ENCODE results near the gene PLEKHM1. TPM values are rescaled to one million over a fixed set of nuclear protein-coding genes. Genes with fewer than 3 reads are reported as not detected.
A peak's percentile ranks its signal among the peaks of the same experiment; 100 is the strongest.

The PLEKHM1 gene
- polyA plus RNA-seq, 4 donors: 11.3 to 16.8 (median 14.7) TPM

DNA sequence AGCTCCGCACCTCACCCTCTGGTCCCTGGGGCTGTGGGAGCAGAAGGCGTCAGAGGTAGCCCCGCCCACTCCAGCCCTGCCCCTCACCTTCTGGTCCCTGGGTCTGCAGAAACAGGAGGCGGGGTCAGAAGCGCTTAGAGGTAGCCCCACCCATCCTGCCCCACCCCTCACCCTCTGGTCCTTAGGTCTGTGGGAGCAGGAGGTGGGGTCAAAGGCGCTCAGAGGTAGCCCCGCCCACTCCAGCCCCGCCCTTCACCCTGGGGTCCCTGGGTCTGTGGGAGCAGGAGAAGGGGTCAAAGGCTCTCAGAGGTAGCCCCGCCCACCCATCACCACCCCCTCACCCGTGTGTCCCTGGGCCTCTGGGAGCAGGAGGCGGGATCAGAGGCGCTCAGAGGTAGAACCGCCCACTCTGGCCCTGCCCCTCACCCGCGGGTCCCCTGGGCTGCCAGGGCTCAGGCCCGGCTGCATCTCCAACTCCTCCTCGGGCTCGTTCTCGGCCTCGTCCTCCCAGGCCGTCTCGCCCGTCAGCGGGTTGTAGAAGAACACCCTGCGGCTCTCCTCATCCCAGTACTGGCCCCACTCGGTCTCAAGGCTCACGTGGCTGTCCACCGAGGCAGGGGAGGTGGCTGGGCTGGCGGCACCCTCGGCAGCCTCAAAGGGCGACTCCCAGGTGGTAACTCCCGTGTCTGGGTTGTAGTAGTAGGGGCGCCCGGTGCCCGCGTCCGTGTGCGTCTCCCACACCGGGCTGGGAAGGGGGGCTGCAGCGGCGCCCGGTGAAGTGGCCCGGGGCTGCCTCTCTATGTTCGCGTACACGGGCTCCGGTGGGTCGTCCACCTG lies 85.1 kb downstream of the PLEKHM1 start:
- DNase-seq (ENCODE audit: low read depth in 4 of 4, low spot score in 3 of 4): no peak

DNA sequence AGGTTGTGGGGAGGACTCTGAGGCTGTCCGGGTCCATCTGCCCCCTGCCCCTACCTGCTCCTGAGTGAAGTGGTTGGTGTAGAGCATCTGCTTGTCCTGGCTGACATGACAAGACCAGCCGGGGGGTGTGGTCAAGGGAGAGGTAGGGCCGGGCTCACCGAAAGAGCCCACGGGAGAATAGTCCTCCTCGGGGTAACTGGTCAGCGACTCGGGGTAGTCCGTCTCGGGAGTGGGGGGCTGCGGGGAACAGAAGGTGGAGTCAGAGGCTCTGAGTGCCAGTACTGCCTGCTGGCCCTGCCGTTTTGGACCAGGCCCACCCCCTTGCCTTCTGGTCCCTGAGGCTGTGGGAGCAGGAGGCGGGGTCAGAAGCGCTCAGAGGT lies 85.7 kb downstream of the PLEKHM1 start:
- no peak for DNase-seq (ENCODE audit: low read depth in 4 of 4, low spot score in 3 of 4)

DNA sequence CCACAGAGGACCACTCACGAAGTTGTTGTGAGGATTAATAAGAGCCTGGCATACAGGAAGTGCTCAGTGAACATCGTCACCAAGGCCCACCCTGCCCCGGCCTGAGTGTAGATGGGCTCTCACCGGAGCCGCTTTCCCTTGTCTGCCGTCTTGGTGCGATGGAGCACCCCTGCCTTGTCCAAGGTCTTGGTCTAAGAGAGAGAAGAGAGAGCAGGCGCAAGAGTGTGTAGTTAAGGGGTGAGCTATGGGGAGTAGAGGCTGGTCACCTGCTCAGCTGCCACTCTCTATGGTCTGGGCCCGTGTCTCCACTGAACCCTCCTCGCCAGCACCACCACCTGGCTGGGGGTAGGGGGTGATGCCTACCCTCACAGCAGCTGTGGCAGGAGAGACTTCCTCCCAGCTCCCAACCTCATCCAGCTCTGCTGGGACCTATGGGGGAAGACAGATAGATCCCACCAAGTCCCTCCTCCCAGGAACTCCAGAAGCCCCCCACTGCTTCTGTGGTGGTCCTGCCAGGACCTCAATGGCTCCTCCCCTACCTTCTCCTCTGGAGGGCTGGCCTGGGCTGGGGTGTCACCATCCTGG lies 86.5 kb downstream of the PLEKHM1 start:
- no peak for DNase-seq (ENCODE audit: low read depth in 4 of 4, low spot score in 3 of 4)

DNA sequence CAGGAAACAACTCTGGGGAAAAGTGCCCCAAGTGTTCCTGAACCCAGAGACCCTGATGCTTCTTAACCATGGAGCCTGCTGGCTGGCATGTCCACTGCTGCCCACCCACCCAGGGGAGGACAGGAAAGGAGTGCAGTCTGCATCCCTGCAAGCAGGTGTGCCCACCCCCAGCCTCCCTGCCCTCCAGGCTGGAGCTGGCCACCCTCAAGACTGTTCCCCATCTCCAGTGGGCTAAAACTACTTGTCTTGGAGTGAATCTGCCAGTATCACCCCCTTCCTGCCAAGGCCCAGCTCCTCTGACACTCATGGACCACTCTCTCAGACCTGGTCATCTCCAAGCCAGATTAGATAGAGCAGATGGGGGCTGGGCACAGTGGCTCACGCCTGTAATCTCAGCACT lies 87.6 kb downstream of the PLEKHM1 start:
- DNase-seq (ENCODE audit: low read depth in 4 of 4, low spot score in 3 of 4): no peak

DNA sequence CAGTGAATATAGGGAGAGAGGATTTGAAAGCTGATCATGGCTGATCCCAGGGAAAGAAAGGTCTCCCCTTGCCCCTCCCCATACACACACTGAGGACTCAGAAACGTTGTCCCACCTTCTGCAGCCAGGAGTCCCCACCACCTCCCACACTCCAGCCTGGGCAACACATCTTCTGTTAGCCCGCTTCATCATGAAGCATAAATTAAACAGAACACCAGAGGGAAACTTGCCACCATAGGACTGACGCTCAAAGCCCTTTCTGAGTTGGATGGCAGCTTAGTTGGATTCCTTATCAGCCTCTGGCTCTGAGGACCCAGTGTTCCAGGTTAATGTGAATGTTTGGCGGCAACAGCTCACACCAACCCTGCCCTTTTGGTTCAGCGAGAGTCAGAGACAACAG lies 91.7 kb downstream of the PLEKHM1 start:
- DNase-seq (ENCODE audit: low read depth in 4 of 4, low spot score in 3 of 4): no peak

DNA sequence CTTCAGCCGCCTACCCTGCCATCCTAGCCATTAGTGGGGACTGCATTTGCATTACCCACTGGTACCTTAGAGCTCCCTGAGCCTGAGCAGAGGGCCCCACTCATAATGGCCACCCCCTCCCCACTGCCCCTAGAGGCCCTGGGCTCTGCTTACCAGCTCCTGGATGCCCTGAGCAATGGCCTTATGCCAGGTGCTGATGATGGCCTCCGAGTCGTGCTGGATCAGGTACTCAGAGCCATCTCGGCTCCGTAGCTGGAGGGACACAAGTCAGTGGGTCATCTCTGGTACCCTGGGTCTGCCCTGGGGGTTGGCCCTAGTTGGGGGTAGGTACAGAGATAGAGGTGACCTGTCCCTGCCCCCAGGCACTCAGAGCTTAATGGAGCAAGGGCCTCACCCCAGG lies 92.7 kb downstream of the PLEKHM1 start:
- DNase-seq (ENCODE audit: low read depth in 4 of 4, low spot score in 3 of 4): no peak

DNA sequence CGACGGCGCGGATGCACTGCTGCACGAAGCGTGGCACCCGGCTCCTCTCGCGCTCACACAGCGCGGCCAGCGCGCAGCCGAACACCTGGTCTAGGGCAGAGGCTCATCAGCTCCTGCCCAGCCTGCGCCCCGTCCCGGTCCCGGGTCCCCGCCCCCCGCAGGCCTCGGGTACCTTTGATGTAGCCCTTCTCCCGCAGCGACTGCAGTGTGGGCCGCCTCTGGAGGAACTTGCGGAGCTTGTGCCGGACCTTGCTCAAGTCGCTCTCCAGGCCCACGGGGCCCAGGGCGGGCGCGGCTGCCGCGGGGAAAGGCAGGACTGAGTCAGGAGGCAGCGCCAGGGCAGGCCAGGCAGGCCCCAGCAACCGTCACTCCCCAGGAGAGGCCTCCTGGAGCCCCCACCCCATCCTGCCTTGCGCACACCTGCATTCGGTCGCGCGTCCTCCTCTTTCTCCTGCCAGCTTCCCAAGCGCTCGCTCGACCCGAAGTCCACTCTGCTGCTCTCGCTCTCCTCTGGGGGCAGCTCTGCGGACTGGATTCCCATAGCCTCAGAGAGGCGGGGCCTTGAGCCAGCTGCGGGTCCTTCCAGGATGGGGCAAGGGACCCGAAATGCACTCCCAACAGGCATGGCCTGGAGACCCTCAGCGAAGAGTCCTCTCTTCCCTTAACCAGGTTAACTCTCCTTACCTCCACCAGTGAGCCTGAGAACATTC lies 93.9 kb downstream of the PLEKHM1 start:
- no peak for DNase-seq (ENCODE audit: low read depth in 4 of 4, low spot score in 3 of 4)

DNA sequence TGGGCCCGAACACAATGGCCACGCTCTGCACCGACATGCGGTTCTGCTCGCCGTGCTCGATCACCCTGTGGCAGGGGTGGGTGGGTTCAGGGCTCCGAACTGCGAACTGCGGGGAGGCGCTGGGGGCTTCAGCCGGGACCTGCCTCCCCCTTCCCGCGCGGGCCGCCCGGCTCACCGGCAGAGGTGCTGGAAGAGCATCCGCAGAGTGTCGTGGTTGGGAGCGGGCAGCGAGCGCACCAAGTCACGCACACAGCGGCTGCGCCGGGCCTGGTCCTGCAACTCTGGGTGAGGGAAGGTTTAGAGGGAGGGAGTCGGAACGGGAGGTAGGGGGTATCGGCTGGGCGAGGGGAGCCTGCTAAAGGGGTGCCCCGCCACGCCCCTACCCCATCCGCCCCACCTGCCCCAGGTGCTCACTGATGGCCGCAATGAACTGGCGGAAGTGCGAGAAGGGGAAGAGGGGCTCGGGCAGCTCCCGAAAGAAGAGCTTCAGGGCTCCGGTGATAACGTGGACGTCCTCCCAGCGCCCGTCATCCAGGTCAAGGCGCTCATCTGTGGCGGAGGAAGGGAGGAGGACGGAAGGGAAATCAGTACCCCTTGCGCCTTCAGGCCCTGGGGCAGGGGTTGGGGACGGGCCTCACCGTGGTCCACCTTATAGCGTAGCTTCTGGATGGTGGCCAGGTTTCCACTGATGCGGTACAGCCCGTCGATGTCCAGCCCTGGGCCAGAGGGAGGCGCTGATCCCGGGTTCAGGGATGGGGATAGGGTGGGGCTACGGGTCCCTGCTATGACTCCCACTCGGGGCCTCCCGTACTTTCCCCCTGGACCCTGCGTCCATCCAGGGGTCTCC lies 94.7 kb downstream of the PLEKHM1 start:
- no peak for DNase-seq (ENCODE audit: low read depth in 4 of 4, low spot score in 3 of 4)

DNA sequence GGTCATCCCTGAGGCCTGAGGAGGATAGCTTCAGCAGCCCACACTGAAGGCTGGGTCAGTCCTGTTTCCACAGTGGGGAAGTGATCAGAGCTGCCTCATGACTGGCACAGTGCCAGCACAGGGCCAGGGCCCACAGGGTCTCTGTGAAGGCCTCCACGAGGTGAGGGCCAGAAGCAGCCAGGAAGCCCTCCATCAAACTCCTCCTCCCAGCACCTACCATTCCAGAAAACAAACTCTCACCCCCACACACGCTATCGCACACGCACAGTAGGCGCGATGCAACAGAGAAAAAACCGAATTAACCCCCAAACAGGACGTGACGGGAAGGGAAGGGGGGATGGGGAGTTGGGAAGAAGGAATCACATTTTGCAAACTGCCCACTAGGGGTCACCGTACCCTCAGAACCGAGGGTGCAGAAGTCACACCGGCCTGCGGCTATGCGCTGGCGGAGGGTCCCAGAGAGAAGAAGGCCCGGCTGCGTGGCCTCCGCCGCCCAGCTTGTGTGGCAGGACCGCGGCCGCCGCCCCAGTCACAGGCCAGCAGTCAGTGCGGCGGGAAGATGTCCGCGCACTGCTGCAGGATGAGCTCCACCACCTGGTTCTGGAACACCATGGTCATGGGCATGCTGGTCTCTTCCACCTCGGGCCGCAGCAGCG lies 95.5 kb downstream of the PLEKHM1 start:
- DNase-seq (ENCODE audit: low read depth in 4 of 4, low spot score in 3 of 4): peak; percentile 80 to 87 (median 82)

DNA sequence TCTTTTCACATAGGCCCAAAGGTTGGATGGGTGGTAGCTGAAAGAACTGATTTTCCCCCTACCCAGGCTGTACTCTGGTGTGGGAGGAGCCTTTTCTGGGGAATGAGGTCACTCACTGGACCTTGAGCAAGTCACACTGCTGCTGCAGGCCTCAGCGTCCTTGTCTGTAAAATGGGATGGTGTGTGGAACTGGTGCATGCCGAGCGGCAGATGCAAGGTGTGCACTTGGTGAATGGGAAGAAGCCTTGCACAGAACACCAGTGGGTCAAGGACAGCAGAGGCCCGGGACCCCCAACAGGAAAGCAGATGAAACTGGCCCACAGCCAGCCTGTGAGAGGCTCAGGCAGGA lies 96.0 kb downstream of the PLEKHM1 start:
- no peak for DNase-seq (ENCODE audit: low read depth in 4 of 4, low spot score in 3 of 4)

DNA sequence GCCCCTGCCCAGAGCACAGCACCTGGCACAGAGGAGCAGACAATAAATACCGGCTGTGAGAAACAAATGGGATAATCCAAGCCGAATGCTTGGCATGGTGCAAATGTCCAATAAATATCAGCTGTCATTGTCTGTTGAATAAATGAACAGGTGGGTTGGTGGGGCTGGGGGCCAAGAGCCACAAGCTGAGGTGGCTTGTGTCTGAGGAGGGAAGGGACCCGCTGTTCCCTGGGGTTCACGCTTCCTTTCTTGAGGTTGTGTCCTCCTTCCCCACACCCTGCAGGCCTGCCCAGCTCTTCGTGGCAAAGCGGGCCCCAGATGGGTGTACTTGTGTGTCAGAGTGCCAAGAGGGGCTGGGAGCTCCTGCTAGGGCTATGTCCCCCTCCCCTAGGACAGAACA lies 96.4 kb downstream of the PLEKHM1 start:
- DNase-seq (ENCODE audit: low read depth in 4 of 4, low spot score in 3 of 4): no peak

DNA sequence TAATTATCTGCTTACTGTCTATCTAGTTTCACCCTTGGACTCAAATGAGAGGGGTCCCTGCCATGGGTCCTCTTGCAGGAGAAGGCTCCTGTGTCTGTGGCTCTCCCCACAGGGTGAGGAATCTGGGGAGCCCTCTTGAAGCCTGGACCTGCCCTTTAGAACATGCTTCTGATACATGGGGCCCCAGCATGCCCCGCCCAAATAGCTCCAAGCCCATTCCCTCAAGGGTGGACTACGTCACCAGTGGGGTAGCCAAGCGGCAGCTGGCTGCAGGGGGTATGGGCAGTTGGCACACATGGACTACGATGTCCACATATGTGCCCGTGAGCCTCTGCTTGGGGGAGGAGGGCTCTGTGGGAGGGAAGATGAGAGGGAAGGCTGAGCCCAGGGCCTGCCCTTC lies 97.1 kb downstream of the PLEKHM1 start:
- DNase-seq (ENCODE audit: low read depth in 4 of 4, low spot score in 3 of 4): no peak

DNA sequence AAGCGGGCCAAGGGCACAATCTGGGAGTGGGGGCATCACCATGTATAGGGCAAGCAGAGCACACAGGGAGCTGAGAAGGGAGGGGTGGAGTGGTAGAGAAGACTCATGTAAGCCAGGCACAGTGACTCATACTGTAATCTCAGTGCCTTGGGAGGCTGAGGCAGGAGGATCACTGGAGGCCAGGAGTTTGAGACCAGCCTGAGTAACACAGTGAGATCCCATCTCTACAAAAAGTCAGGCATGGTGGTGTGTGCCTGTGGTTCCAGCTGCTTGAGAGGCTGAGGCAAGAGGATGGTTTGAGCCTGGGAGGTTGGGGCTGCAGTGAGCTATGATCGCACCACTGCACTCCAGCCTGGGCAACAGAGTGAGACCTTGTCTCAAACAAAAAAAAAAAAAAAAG lies 98.6 kb downstream of the PLEKHM1 start:
- no peak for DNase-seq (ENCODE audit: low read depth in 4 of 4, low spot score in 3 of 4)

DNA sequence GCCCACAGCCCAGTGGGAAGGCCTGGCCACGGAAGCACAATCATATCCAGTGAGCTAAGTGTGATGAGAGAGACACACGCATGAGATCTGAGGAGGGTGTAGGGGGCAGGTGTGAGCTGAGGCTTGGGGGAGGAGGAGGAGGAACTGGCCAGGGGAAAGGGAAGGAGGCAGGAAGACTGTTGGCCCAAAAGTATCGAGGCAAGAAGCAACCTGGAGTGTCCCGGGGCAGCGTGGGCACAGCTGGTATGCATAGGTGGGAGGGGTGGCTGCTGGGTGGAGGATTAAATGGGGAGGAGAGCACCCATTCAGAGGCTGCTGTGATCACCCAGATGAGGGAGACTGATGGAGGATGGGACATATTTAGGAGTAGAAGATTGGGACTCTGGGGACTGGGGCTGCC lies 99.2 kb downstream of the PLEKHM1 start:
- DNase-seq (ENCODE audit: low read depth in 4 of 4, low spot score in 3 of 4): no peak

DNA sequence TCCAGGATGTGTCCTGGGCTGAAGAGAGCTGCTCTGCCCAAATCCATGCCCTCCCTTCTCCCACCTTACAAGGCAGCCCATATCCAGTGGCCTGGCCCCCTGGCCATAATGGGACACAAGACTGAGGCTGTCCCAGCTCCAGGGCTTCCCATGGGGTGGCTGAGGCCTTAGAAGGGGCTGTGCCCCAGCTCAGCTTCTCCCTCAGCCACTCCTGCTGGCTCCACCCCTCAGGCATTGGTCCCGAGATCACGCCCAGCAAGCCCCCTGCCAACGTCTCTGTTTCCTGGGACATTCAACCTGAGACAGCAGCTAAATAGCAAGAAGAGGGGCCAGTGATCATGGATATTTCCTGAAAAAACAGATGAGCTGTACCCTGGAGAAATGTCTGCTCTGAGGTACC lies 101.2 kb downstream of the PLEKHM1 start:
- no peak for DNase-seq (ENCODE audit: low read depth in 4 of 4, low spot score in 3 of 4)

DNA sequence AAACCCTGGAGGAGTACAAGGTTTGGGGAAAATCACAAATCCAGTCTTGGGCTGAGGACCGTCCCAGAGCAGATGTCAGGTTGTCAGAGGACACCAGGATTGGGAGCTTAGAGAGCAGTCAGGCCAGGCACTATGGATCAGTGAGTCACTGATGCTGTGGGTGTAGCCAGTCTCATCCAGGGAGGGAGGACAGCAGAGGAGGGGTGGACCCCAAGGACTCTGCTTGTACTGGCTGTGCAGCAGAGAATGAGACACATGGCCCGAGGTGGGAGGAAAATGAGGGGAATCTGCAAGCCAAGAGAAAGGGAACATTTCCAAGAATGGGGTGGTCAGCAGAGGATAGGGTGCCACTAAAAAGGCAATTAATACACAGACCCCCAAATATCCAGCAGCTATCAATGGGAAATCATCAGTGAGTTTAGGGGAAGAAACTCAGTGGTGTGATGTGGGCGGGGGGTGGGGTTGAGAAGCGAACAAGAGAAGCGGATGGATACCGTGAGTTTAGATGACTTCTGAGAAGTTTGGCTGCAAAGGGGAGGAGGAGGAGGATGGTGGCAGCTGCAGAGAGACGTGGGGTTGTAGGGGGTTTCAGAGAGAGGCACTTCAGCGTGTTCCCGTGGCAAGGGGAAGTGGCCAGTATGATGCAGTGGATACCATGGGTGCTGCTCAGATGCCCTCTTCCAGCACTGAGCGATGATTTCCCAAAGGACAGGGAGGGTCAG lies 101.8 kb downstream of the PLEKHM1 start:
- DNase-seq (ENCODE audit: low read depth in 4 of 4, low spot score in 3 of 4): no peak

DNA sequence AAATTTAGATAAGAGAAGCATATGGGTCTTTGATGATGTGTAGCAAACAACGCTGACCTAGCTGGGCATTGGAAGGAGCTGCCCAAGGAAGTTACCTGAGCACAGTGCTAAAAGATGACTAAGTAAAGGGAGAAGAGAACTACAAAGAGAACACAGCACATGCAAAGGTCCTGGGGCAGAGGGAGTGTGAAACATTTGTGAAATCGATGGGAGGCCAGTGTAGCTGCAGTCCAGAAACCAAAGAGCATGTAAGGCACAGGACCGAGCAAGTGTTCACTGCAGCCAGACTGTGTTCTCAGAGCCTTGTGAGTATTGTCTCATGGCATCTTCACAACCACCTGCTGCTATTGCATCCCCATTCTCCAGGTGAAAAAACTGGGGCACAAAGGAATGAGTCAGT lies 102.8 kb downstream of the PLEKHM1 start:
- no peak for DNase-seq (ENCODE audit: low read depth in 4 of 4, low spot score in 3 of 4)

DNA sequence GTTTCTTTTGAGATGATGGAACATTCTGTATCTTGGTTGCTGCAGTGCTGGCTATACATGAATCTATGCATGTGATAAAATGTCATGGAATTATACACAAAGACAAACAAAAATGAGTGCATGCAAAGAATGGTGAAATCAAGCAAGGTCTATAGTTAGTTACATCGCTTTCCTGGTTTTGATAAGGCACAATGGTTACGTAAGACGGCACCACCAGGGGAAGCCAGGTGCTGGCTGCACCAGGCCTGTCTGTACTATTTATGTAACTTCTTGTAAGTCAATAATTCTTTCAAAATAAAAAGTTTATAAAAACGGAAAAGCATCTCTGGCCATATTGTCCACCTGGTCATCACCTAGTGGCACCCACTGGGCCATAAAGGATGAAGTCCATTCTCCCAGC lies 104.3 kb downstream of the PLEKHM1 start:
- no peak for DNase-seq (ENCODE audit: low read depth in 4 of 4, low spot score in 3 of 4)
